HEK293 (cell line): ENCODE data around the gene KLK11.

ENCODE experiments used
- CTCF ChIP-seq: fragments of 450-650 bp; formaldehyde crosslinking; IDR thresholded peaks from 2 replicates; pipeline ENCODE4 v1.5.1; 2016; ENCODE audit warnings: missing biosample characterization, missing genetic modification characterization
- OSR2 ChIP-seq: fragments of 450-650 bp; formaldehyde crosslinking; IDR thresholded peaks from 2 replicates; pipeline ENCODE4 v1.5.1; 2016; ENCODE audit warnings: missing biosample characterization, missing genetic modification characterization
- REPIN1 ChIP-seq: fragments of 450-650 bp; formaldehyde crosslinking; IDR thresholded peaks from 2 replicates; pipeline ENCODE4 v1.5.1; 2017; ENCODE audit warnings: missing biosample characterization, missing genetic modification characterization, low read depth
- SETDB1 ChIP-seq: IDR thresholded peaks from one replicate; pipeline ENCODE4 v1.6.1; 2017; ENCODE audit warnings: mild to moderate bottlenecking, low read length, moderate library complexity, mixed read lengths; ENCODE audit not compliant: insufficient read length
- YY2 ChIP-seq: fragments of 450-650 bp; formaldehyde crosslinking; IDR thresholded peaks from 2 replicates; pipeline ENCODE4 v1.5.1; 2016; ENCODE audit warnings: missing biosample characterization, missing genetic modification characterization
- ZNF174 ChIP-seq: fragments of 450-650 bp; formaldehyde crosslinking; IDR thresholded peaks from 2 replicates; pipeline ENCODE4 v1.5.0; 2017; ENCODE audit warnings: missing biosample characterization, mild to moderate bottlenecking, missing genetic modification characterization
- ZNF626 ChIP-seq: fragments of 450-650 bp; sonication (Bioruptor Pico); formaldehyde crosslinking; IDR thresholded peaks from 2 replicates; pipeline ENCODE4 v1.5.1; 2018; ENCODE audit warnings: missing biosample characterization, missing genetic modification characterization, inconsistent platforms
- ZNF776 ChIP-seq: fragments of 450-650 bp; formaldehyde crosslinking; IDR thresholded peaks from 2 replicates; pipeline ENCODE4 v1.5.0; 2017; ENCODE audit warnings: missing biosample characterization, missing genetic modification characterization, borderline replicate concordance
- ZSCAN5A ChIP-seq: fragments of 450-650 bp; formaldehyde crosslinking; IDR thresholded peaks from 2 replicates; pipeline ENCODE4 v1.5.1; 2016; ENCODE audit warnings: missing biosample characterization, missing genetic modification characterization

- no peak for TF ChIP-seq CTCF (tag by site-specific recombination)
- TF ChIP-seq OSR2 (tag by site-specific recombination), result no peak
- no peak for TF ChIP-seq ZSCAN5A
- TF ChIP-seq YY2 (tag by site-specific recombination), result no peak
- no peak for TF ChIP-seq SETDB1
- no peak for TF ChIP-seq ZNF626 (tag by site-specific recombination)
- TF ChIP-seq ZNF776 (tag by site-specific recombination), result no peak
- no peak for TF ChIP-seq ZNF174 (tag by site-specific recombination)
- no peak for TF ChIP-seq REPIN1 (tag by site-specific recombination)
These were observed 7.5 kb downstream of the KLK11 start for GRCh38 chr19:51018745-51019543.
